ENCODE data around the gene TRPV5. TPM values are rescaled to one million over a fixed set of nuclear protein-coding genes. Genes with fewer than 3 reads are reported as not detected.

TRPV5 gene
- total RNA-seq, 2 donors from 2014 or later: not detected

- intact Hi-C loops (cut with DNase I, micrococcal nuclease): no loop called here
- ATAC-seq (no peak), DNase-seq (no peak)
Observed at GRCh38 chr7:142943706-142944268, 10.2 kb upstream of the TRPV5 start.

- no peak for ATAC-seq
- no peak for DNase-seq
- intact Hi-C loops (cut with DNase I, micrococcal nuclease): no loop called here
Observed at GRCh38 chr7:142942746-142943145, 9.2 kb upstream of the TRPV5 start.

- DNase-seq (no peak), ATAC-seq (no peak)
- intact Hi-C loops (cut with DNase I, micrococcal nuclease): no loop called here
Observed at GRCh38 chr7:142941541-142941940, 8.0 kb upstream of the TRPV5 start.

- intact Hi-C loops (cut with DNase I, micrococcal nuclease): no loop called here
- ATAC-seq (no peak), DNase-seq (no peak)
Observed at GRCh38 chr7:142940966-142941535, 7.5 kb upstream of the TRPV5 start.

GRCh38 chr7:142939226-142939910, 5.8 kb upstream of the TRPV5 start, which contains the start of gene LLCFC1:
LLCFC1 (plus strand) TSS chr7:142939484; CDS start chr7:142939622, 138 bp downstream.
- ATAC-seq: no peak
- DNase-seq: no peak
- intact Hi-C loops (cut with DNase I, micrococcal nuclease): no loop called here

GRCh38 chr7:142938611-142939010, 5.1 kb upstream of the TRPV5 start:
- DNase-seq (no peak), ATAC-seq (no peak)
- intact Hi-C loops (cut with DNase I, micrococcal nuclease): no loop called here

- ATAC-seq: no peak
- no peak for DNase-seq
- intact Hi-C loops (cut with DNase I, micrococcal nuclease): no loop called here
Observed at GRCh38 chr7:142935941-142936565, 2.5 kb upstream of the TRPV5 start.

GRCh38 chr7:142934056-142934455, 510 bp upstream of the TRPV5 start:
- ATAC-seq (no peak), DNase-seq (no peak)
- intact Hi-C loops (cut with DNase I, micrococcal nuclease): no loop called here

- DNase-seq (no peak), ATAC-seq (no peak)
- intact Hi-C loops (cut with DNase I, micrococcal nuclease): no loop called here
Observed at GRCh38 chr7:142933092-142933475, 462 bp downstream of the TRPV5 start.

- no peak for DNase-seq
- no peak for ATAC-seq
- intact Hi-C loops (cut with DNase I, micrococcal nuclease): no loop called here
Observed at GRCh38 chr7:142932386-142933091, 1.0 kb downstream of the TRPV5 start.

GRCh38 chr7:142930126-142930730, 3.3 kb downstream of the TRPV5 start:
- no peak for ATAC-seq

GRCh38 chr7:142927949-142928348, 5.6 kb downstream of the TRPV5 start:
- DNase-seq (no peak), ATAC-seq (no peak)
- intact Hi-C loops (cut with DNase I, micrococcal nuclease): no loop called here

More at GRCh38 chr7:142930126-142930730, 3.3 kb downstream of the TRPV5 start:
- intact Hi-C loops (cut with DNase I, micrococcal nuclease): no loop called here
- DNase-seq: no peak

GRCh38 chr7:142927085-142927745, 6.3 kb downstream of the TRPV5 start:
- intact Hi-C loops (cut with DNase I, micrococcal nuclease): no loop called here

GRCh38 chr7:142925413-142925812, 8.1 kb downstream of the TRPV5 start:
- intact Hi-C loops (cut with DNase I, micrococcal nuclease): no loop called here
- ATAC-seq: no peak
- DNase-seq: no peak

More at GRCh38 chr7:142927085-142927745, 6.3 kb downstream of the TRPV5 start:
- no peak for DNase-seq
- no peak for ATAC-seq

- ATAC-seq (no peak), DNase-seq (no peak)
- intact Hi-C loops (cut with DNase I, micrococcal nuclease): no loop called here
Observed at GRCh38 chr7:142923391-142923790, 10.2 kb downstream of the TRPV5 start.

- intact Hi-C loops (cut with DNase I, micrococcal nuclease): no loop called here
- ATAC-seq: no peak
- no peak for DNase-seq
Observed at GRCh38 chr7:142919656-142920055, 13.9 kb downstream of the TRPV5 start.

- intact Hi-C loops (cut with DNase I, micrococcal nuclease): no loop called here
- DNase-seq (no peak), ATAC-seq (no peak)
Observed at GRCh38 chr7:142918901-142919300, 14.6 kb downstream of the TRPV5 start.

- DNase-seq (no peak), ATAC-seq (no peak)
- intact Hi-C loops (cut with DNase I, micrococcal nuclease): no loop called here
Observed at GRCh38 chr7:142917447-142917846, 16.1 kb downstream of the TRPV5 start.

- DNase-seq (no peak), ATAC-seq (no peak)
- intact Hi-C loops (cut with DNase I, micrococcal nuclease): no loop called here
Observed at GRCh38 chr7:142916508-142916907, 17.0 kb downstream of the TRPV5 start.

Data from left colon (tissue), 2 donors.